K562 treated with DMSO at 1 percent for 12 hours (cell line): ENCODE data around the gene DENND5B. TPM values are rescaled to one million over a fixed set of nuclear protein-coding genes. Genes with fewer than 3 reads are reported as not detected.

Experiments
- total RNA-seq: library from RNA; unstranded; fragments of 300-600 nt; gene quantifications from 2 replicates; pipeline ENCODE4 v1.2.3, GENCODE V29; 2022; ENCODE audit not compliant: insufficient read depth

Gene DENND5B
- 0.98 and 4.1 TPM in 2 replicates for total RNA-seq

DNA sequence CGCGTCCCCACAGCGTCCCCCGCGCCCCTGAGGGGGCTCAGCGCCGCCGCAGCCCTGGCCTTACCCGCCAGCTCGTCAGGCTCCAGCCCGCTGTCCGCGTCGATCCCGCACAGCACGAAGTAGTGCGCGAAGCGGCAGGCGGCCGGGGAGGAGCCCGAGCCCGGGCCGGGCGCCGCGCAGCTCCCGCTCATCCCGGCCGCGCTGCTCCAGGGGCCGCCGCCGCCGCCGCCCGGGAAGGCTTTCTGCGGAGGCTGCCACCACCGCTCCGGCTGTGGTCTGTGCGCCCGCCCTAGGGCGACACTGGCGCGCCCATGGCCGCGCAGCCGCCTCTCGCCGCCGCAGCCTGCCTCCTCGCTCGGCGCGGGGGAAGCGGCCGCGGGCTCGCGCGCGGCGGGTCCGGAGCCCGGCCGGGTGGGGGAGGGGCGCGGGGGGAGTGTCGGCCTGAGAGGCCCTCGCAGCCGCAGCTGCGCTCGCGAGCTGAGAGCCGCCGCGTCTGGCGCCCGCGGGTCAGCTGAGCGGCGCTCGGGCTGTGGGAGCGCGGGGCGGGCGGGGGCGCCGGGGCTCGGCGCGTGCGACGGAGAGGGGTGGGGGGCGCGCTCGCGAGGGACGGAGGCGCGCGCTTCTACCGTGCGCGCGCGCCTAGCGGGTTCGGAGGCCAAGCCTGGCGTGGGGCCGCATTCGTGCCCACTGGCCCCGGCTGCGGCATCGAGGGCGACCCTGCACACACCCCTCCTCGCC lies at the start of gene DENND5B:
Gene DENND5B (minus strand): TSS at position 495 of the 738 bp plus-strand sequence. CDS start 304 bp downstream, at position 191.

Other genes with a start within 250 kb of the DENND5B start
- gene ETFBKMT, start 68.6 kb upstream of the DENND5B start, total RNA-seq, result 0.68 and 1.1 TPM in 2 replicates
- 9.9 and 33.2 TPM in 2 replicates for gene AMN1, start 137.9 kb upstream of the DENND5B start, total RNA-seq